K562 (cell line): ENCODE data around the gene DDX11. TPM values are rescaled to one million over a fixed set of nuclear protein-coding genes. Genes with fewer than 3 reads are reported as not detected.
"Not testable (repeated sequence)": the region's sequence is repeated elsewhere in the genome, so short reads cannot be mapped to it uniquely, and the experiment has no call there.

Source experiments
- ATAC-seq: fragments of 200-7000 bp; cut with Tn5 transposase; 3 replicates; pipeline ENCODE4 v1.9.1; 2020; ENCODE audit warnings: moderate library complexity
- BruUV-seq: library from RNA; stranded (reverse); fragments of 400-500 nt; replicated peaks from 2 replicates; lab custom pipeline; 2021; lab: Mats Ljungman, UMichigan
- CTCF ChIA-PET: fragments of 300-600 bp; formaldehyde crosslinking; extraction: SDS; loops from one replicate; lab custom pipeline; 2021; ENCODE audit warnings: low intra/inter-chr PET ratio; lab: Yijun Ruan, JAX
- POLR2A ChIA-PET: fragments of 300-600, 350-650 bp; sonication (Branson Sonifier 250); formaldehyde crosslinking; extraction: SDS; loops from one replicate; lab custom pipeline; 2021; ENCODE audit warnings: antibody characterized with exemption, inconsistent platforms; lab: Yijun Ruan, JAX
- DNase-seq, 4 experiments: peaks; one replicate each; pipeline versions ENCODE4 v3.0.0 to v3.0.0-alpha.2; 2011 to 2018; ENCODE audit warnings: low spot score in 3 of 4, mixed read lengths in 3 of 4; ENCODE audit errors: extremely low read depth in 1 of 4
- FAIRE-seq: peaks from 2 replicates; lab custom pipeline; 2011; peaks lifted over from hg19 to GRCh38; lab: Jason Lieb, UNC
- H2AFZ ChIP-seq: 2 replicates; pipeline ENCODE4 v1.6.0; 2011; ENCODE audit warnings: low read depth, low read length, control low read depth, inconsistent platforms
- H3K27ac ChIP-seq: fragments of 200-600 bp; 3 replicates; pipeline ENCODE4 v1.8.0; 2011; ENCODE audit warnings: low read depth, mild to moderate bottlenecking, control low read depth, inconsistent platforms, low read length, moderate library complexity, mixed read lengths; ENCODE audit errors: extremely low read depth
- H3K27me3 ChIP-seq, 2 experiments: fragments of 300-600 bp in 1 of 2; 2 replicates in 1 of 2; 3 replicates in 1 of 2; pipeline versions ENCODE4 v1.6.0 to v1.8.0; 2011; ENCODE audit warnings: inconsistent platforms in 2 of 2, low read length in 2 of 2, mild to moderate bottlenecking in 1 of 2, mixed read lengths in 1 of 2, moderate library complexity in 1 of 2; ENCODE audit not compliant: control insufficient read depth in 2 of 2, insufficient read depth in 2 of 2
- H3K36me3 ChIP-seq: fragments of 300-600 bp; 3 replicates; pipeline ENCODE4 v1.8.0; 2011; ENCODE audit warnings: mild to moderate bottlenecking, low read length, inconsistent platforms; ENCODE audit not compliant: control insufficient read depth, insufficient read depth
- H3K4me1 ChIP-seq, 2 experiments: fragments of 200-600 bp in 1 of 2; replicated peaks in 1 of 2; 2 replicates in 1 of 2; 3 replicates in 1 of 2; pipeline versions ENCODE4 v1.5.1 to v1.8.0; 2011; ENCODE audit warnings: inconsistent platforms in 2 of 2, low read length in 2 of 2, mild to moderate bottlenecking in 1 of 2, mixed read lengths in 1 of 2, moderate library complexity in 1 of 2; ENCODE audit not compliant: control insufficient read depth in 2 of 2, insufficient read depth in 2 of 2
- H3K4me2 ChIP-seq: 2 replicates; pipeline ENCODE4 v1.6.1; 2011; ENCODE audit warnings: low read length, control low read depth, inconsistent platforms, mixed read lengths; ENCODE audit not compliant: insufficient read depth
- H3K4me3 ChIP-seq: fragments of 200-600 bp; sonication (generic), shearing (Covaris generic); 2 replicates; pipeline ENCODE4 v1.5.1; 2016; ENCODE audit warnings: control low read depth, inconsistent platforms
- H3K79me2 ChIP-seq: fragments of 200-600 bp; 3 replicates; pipeline ENCODE4 v1.8.0; 2011; ENCODE audit warnings: low read length, inconsistent platforms; ENCODE audit not compliant: control insufficient read depth, insufficient read depth
- H3K9ac ChIP-seq, 2 experiments: 2 replicates each; pipeline versions ENCODE4 v1.6.0 to v1.6.1; 2011; ENCODE audit warnings: low read depth in 2 of 2, low read length in 2 of 2, control low read depth in 1 of 2, inconsistent platforms in 1 of 2, mild to moderate bottlenecking in 1 of 2, mixed read lengths in 1 of 2; ENCODE audit not compliant: insufficient read depth in 1 of 2
- H3K9me1 ChIP-seq: one replicate; pipeline ENCODE4 v1.6.0; 2011; ENCODE audit warnings: inconsistent platforms, mild to moderate bottlenecking, low read length, moderate library complexity; ENCODE audit not compliant: control insufficient read depth, insufficient read depth
- H3K9me3 ChIP-seq: replicated peaks from 2 replicates; pipeline ENCODE4 v1.5.1; 2011; ENCODE audit warnings: low read depth, low read length, inconsistent platforms; ENCODE audit not compliant: control insufficient read depth, insufficient read depth
- H4K20me1 ChIP-seq: replicated peaks from 2 replicates; pipeline ENCODE4 v1.6.1; 2011; ENCODE audit warnings: low read length, inconsistent platforms, mixed read lengths; ENCODE audit not compliant: control insufficient read depth, insufficient read depth
- PBX2 ChIP-seq, 2 experiments: IDR thresholded peaks in 1 of 2; conservative IDR thresholded peaks in 1 of 2; 2 replicates each; pipeline ENCODE4 v1.6.1; 2016; ENCODE audit warnings: low read depth in 2 of 2, mild to moderate bottlenecking in 1 of 2, missing compliant biosample characterization in 1 of 2, missing genetic modification characterization in 1 of 2, moderate library complexity in 1 of 2
- whole genome bisulfite sequencing: fragments of 100-300 bp; shearing (Covaris generic); methylation state at CpG from one replicate; pipeline ENCODE4 v1.1.6; 2016; ENCODE audit warnings: low coverage, mixed read lengths; ENCODE audit not compliant: insufficient coverage; ENCODE audit errors: missing lambda C conversion rate; 5-methylcytosine and 5-hydroxymethylcytosine counted together
- in situ Hi-C: fragments of 300-500 bp; cut with MboI; formaldehyde crosslinking; loops from 4 replicates; pipeline ENCODE4 v1.15.0; 2018; ENCODE audit warnings: inconsistent platforms, mixed read lengths
- intact Hi-C: fragments of 100-400 bp; cut with micrococcal nuclease; formaldehyde crosslinking; loops from 2 replicates; pipeline ENCODE4 v1.14.2; 2022
- polyA plus RNA-seq, 8 experiments: library from polyadenylated mRNA; depleted of rRNA in 4 of 8; stranded (reverse) in 5 of 8; unstranded in 3 of 8; fragments of >200 nt; fragmentation: Nextera tagmentation in 2 of 8; fragmentation: Illumina TruSeq in 1 of 8; extraction: Ambion mirVana in 2 of 8; extraction: Trizol in 1 of 8; gene quantifications; 2 replicates each; pipeline versions ENCODE4 v1.2.1 to v1.2.3, GENCODE V29; 2011 to 2014; ENCODE audit warnings: inconsistent platforms in 1 of 8, missing spikeins in 1 of 8
- total RNA-seq, 7 experiments: library from RNA; depleted of rRNA in 6 of 7; stranded (reverse); fragments of >200 nt in 6 of 7; fragmentation: Illumina TruSeq in 2 of 7; extraction: Trizol in 2 of 7; gene quantifications; 2 replicates each; pipeline versions ENCODE4 v1.2.1 to v1.2.3, GENCODE V29; 2011 to 2021; ENCODE audit warnings: low replicate concordance in 1 of 7
- TF ChIP-seq, protein P1 (sequence below): fragments of 450-650 bp; IDR thresholded peaks from 2 replicates; pipeline ENCODE4 v1.6.1; 2016

The DDX11 gene
- total and polyA plus RNA-seq, 9 of the 15 experiments (the other 6 are each of a cell fraction or from before 2014, with no cell fraction given), result 3.6 to 93.2 (median 42.5) TPM

- in situ Hi-C loops; FAIRE-seq; H3K27me3 ChIP-seq; H3K4me1 ChIP-seq; intact Hi-C loops; H3K9ac ChIP-seq; CTCF ChIA-PET; H3K27ac ChIP-seq; H3K36me3 ChIP-seq; H3K4me2 ChIP-seq; H2AFZ ChIP-seq; H3K9me1 ChIP-seq; H3K9me3 ChIP-seq; H3K79me2 ChIP-seq; H3K4me3 ChIP-seq; H4K20me1 ChIP-seq; POLR2A ChIA-PET; BruUV-seq; TF ChIP-seq PBX2 (CRISPR knock-in tag; IDR thresholded peaks at IDR 0.05; ENCODE audit: low read depth): not testable (repeated sequence)
- WGBS, result 2% methylated on average over 6 of the region's 6 CpGs
- peak; percentile 53; the same call in 2 of the 3 replicates for ATAC-seq
- DNase-seq, result peak in 1 of 4 experiments; percentile 11
- peak; percentile 57; the same call in 1 of the 2 replicates for TF ChIP-seq PBX2 (tag; conservative IDR thresholded peaks at IDR 0.05; ENCODE audit: low read depth)
- TF ChIP-seq, protein P1, sequence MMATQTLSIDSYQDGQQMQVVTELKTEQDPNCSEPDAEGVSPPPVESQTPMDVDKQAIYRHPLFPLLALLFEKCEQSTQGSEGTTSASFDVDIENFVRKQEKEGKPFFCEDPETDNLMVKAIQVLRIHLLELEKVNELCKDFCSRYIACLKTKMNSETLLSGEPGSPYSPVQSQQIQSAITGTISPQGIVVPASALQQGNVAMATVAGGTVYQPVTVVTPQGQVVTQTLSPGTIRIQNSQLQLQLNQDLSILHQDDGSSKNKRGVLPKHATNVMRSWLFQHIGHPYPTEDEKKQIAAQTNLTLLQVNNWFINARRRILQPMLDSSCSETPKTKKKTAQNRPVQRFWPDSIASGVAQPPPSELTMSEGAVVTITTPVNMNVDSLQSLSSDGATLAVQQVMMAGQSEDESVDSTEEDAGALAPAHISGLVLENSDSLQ, result peak; percentile 82
These were observed 36.1 kb downstream of the DDX11 start for GRCh38 chr12:31109773-31110172.

DNA sequence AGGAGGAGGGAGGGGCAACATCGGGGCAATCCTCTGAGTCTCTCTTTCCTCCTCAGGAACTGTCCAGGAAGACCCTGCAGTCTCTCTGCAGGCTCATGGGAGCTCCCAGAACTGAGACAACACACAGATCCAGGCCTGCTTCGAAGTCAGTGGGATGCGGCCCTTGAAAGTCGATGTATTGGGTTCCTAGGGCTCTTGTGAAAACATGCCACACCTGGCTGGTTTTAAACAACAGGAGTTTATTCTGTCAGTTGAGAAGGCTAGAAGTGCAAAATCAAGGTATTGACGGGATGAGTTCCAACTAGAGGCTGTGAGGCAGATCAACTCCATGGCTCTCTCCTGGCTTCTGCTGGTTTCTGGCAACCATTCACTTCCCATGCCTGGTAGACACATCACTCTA, 36.6 kb downstream of the DDX11 start:
- FAIRE-seq, H3K36me3 ChIP-seq, POLR2A ChIA-PET, H3K4me1 ChIP-seq, H3K4me2 ChIP-seq, intact Hi-C loops, H3K9me3 ChIP-seq, H3K27ac ChIP-seq, H3K79me2 ChIP-seq, BruUV-seq, H4K20me1 ChIP-seq, DNase-seq, H3K4me3 ChIP-seq, H2AFZ ChIP-seq, H3K9ac ChIP-seq, in situ Hi-C loops, ATAC-seq, H3K27me3 ChIP-seq, H3K9me1 ChIP-seq, CTCF ChIA-PET: not testable (repeated sequence)
- 4% methylated on average over 2 of the region's 5 CpGs for WGBS
